GM19238 (cell line): ENCODE measurements around the gene COMMD9.

ENCODE experiments used
- DNase-seq: peaks from one replicate; pipeline ENCODE4 v3.0.0; 2011; ENCODE audit warnings: low spot score; ENCODE audit not compliant: insufficient read length

Gene COMMD9

GRCh38 chr11:36296884-36297543, 7.8 kb upstream of the COMMD9 start:
- DNase-seq: no peak

- no peak for DNase-seq
Measured at GRCh38 chr11:36295926-36296325, 6.7 kb upstream of the COMMD9 start, which contains the start of gene PRR5L. TSS of gene PRR5L (plus strand) at chr11:36296288. CDS start at chr11:36401122, 104,834 bp downstream.

- DNase-seq: peak; percentile 39
Measured at GRCh38 chr11:36292311-36292722, 3.1 kb upstream of the COMMD9 start.

GRCh38 chr11:36288442-36289225, 590 bp downstream of the COMMD9 start:
- DNase-seq: no peak

GRCh38 chr11:36282926-36283325, 6.3 kb downstream of the COMMD9 start:
- no peak for DNase-seq

- DNase-seq: no peak
Measured at GRCh38 chr11:36281850-36282249, 7.4 kb downstream of the COMMD9 start.

- no peak for DNase-seq
Measured at GRCh38 chr11:36280531-36280930, 8.7 kb downstream of the COMMD9 start.

- no peak for DNase-seq
Measured at GRCh38 chr11:36278531-36279282, 10.5 kb downstream of the COMMD9 start.

GRCh38 chr11:36274414-36274813, 14.8 kb downstream of the COMMD9 start:
- DNase-seq: no peak

GRCh38 chr11:36273110-36273509, 16.1 kb downstream of the COMMD9 start:
- no peak for DNase-seq

GRCh38 chr11:36271794-36272407, 17.3 kb downstream of the COMMD9 start:
- no peak for DNase-seq

- no peak for DNase-seq
Measured at GRCh38 chr11:36270701-36271100, 18.5 kb downstream of the COMMD9 start.

- no peak for DNase-seq
Measured at GRCh38 chr11:36268337-36268985, 20.8 kb downstream of the COMMD9 start.

- no peak for DNase-seq
Measured at GRCh38 chr11:36266767-36267166, 22.5 kb downstream of the COMMD9 start.

- peak; percentile 53 for DNase-seq
Measured at GRCh38 chr11:36265793-36266628, 23.2 kb downstream of the COMMD9 start.

GRCh38 chr11:36264973-36265344, 24.3 kb downstream of the COMMD9 start:
- DNase-seq: no peak

GRCh38 chr11:36264011-36264972, 24.9 kb downstream of the COMMD9 start:
- DNase-seq: no peak

GRCh38 chr11:36261094-36261493, 28.1 kb downstream of the COMMD9 start:
- DNase-seq: no peak

GRCh38 chr11:36258730-36259360, 30.4 kb downstream of the COMMD9 start:
- no peak for DNase-seq
